GM23248 (cell line): ENCODE measurements around the gene VCPKMT. TPM values are rescaled to one million over a fixed set of nuclear protein-coding genes. Genes with fewer than 3 reads are reported as not detected.

Source experiments
- DNase-seq: peaks from one replicate; pipeline ENCODE4 v3.0.0-alpha.2; 2015
- H2AFZ ChIP-seq: fragments of 200-600 bp; sonication (generic); 2 replicates; pipeline ENCODE4 v1.6.1; 2016; ENCODE audit warnings: antibody characterized with exemption
- H3F3A ChIP-seq: fragments of 200-600 bp; sonication (generic); 2 replicates; pipeline ENCODE4 v1.6.1; 2016; ENCODE audit warnings: mild to moderate bottlenecking, antibody characterized with exemption, mixed run types; ENCODE audit not compliant: insufficient read depth
- H3K27ac ChIP-seq: fragments of 200-600 bp; sonication (generic); 2 replicates; pipeline ENCODE4 v1.5.1; 2016; ENCODE audit warnings: mild to moderate bottlenecking
- H3K27me3 ChIP-seq: fragments of 200-600 bp; sonication (generic); replicated peaks from 2 replicates; pipeline ENCODE4 v1.6.1; 2016; ENCODE audit warnings: mild to moderate bottlenecking; ENCODE audit not compliant: insufficient read depth
- H3K36me3 ChIP-seq: fragments of 200-600 bp; sonication (generic); 2 replicates; pipeline ENCODE4 v1.6.1; 2016; ENCODE audit warnings: low read depth, mild to moderate bottlenecking
- H3K4me1 ChIP-seq: fragments of 200-600 bp; sonication (generic); 2 replicates; pipeline ENCODE4 v1.6.1; 2016; ENCODE audit warnings: mild to moderate bottlenecking; ENCODE audit not compliant: insufficient read depth
- H3K4me2 ChIP-seq: fragments of 200-600 bp; sonication (generic); one replicate; pipeline ENCODE4 v1.6.1; 2016; ENCODE audit warnings: mild to moderate bottlenecking; ENCODE audit not compliant: unreplicated experiment
- H3K4me3 ChIP-seq: fragments of 200-600 bp; sonication (generic); 2 replicates; pipeline ENCODE4 v1.5.1; 2016; ENCODE audit warnings: mild to moderate bottlenecking
- H3K79me2 ChIP-seq: fragments of 200-600 bp; sonication (generic); 2 replicates; pipeline ENCODE4 v1.6.1; 2016; ENCODE audit warnings: mild to moderate bottlenecking; ENCODE audit not compliant: insufficient read depth
- H3K9ac ChIP-seq: fragments of 200-600 bp; sonication (generic); 2 replicates; pipeline ENCODE4 v1.6.1; 2016; ENCODE audit warnings: mild to moderate bottlenecking
- H3K9me2 ChIP-seq: fragments of 200-600 bp; sonication (generic); 2 replicates; pipeline ENCODE4 v1.6.1; 2016; ENCODE audit warnings: mixed run types, mild to moderate bottlenecking, moderate library complexity; ENCODE audit not compliant: insufficient read depth
- H3K9me3 ChIP-seq: fragments of 200-600 bp; sonication (generic); one replicate; pipeline ENCODE4 v1.6.1; 2017; ENCODE audit warnings: low read depth
- H4K20me1 ChIP-seq: fragments of 200-600 bp; sonication (generic); 2 replicates; pipeline ENCODE4 v1.6.0; 2016; ENCODE audit not compliant: insufficient read depth
- EZH2 ChIP-seq: fragments of 200-600 bp; sonication (generic); IDR thresholded peaks from 2 replicates; pipeline ENCODE4 v1.6.1; 2018; ENCODE audit warnings: antibody characterized with exemption, mild to moderate bottlenecking; ENCODE audit not compliant: insufficient read depth, poor library complexity, severe bottlenecking
- EZH2phosphoT487 ChIP-seq: fragments of 200-600 bp; sonication (generic); IDR thresholded peaks from 2 replicates; pipeline ENCODE4 v1.6.1; 2018; ENCODE audit warnings: antibody characterized with exemption, moderate library complexity, mild to moderate bottlenecking, low read depth; ENCODE audit not compliant: insufficient read depth
- WGBS, 2 experiments: methylation state at CpG; one replicate each; pipeline ENCODE4 v1.1.6; 2015 to 2017; ENCODE audit warnings: low lambda C conversion rate in 2 of 2, low coverage in 1 of 2; ENCODE audit errors: missing lambda C conversion rate in 2 of 2; 5-methylcytosine and 5-hydroxymethylcytosine counted together
- in situ Hi-C: fragments of 300-500 bp; cut with MboI; formaldehyde crosslinking; loops from 2 replicates; pipeline ENCODE4 v1.15.0; 2020
- polyA plus RNA-seq: library from polyadenylated mRNA; unstranded; fragments of >200 nt; fragmentation: Nextera tagmentation; extraction: Ambion mirVana; gene quantifications from 2 replicates; pipeline ENCODE4 v1.2.1, GENCODE V29; 2016
- total RNA-seq: library from RNA; depleted of rRNA; stranded (reverse); fragments of >200 nt; shearing (Covaris generic); gene quantifications from 2 replicates; pipeline ENCODE4 v1.2.3, GENCODE V29; 2014

VCPKMT gene
- total and polyA plus RNA-seq, 2 experiments from 2014 or later, result 7.5 to 9.4 TPM

GRCh38 chr14:50127802-50128201 lies 11.4 kb upstream of the VCPKMT start:
- Histone ChIP-seq H3K9me2 (no peaks in the 10 kb centered on the region), H2AFZ (no peak overlapping the region), H3K4me3 (no peak overlapping the region), H3K79me2 (no peaks in the 10 kb centered on the region), H3K4me2 (no peak overlapping the region), H3F3A (no peaks in the 10 kb centered on the region), H3K9ac (no peak overlapping the region), H4K20me1 (no peaks in the 10 kb centered on the region), H3K27ac (no peak overlapping the region), H3K4me1 (no peaks in the 10 kb centered on the region), H3K36me3 (peaks cover 35% of the 10 kb centered on the region), H3K27me3 (no peaks in the 10 kb centered on the region), H3K9me3 (no peaks in the 10 kb centered on the region)
- in situ Hi-C loops, result no loop called here
- WGBS, 2 experiments, result 98 to 99% methylated on average over 2 of the region's 2 CpGs
- TF ChIP-seq EZH2phosphoT487 (no peak), EZH2 (no peak)
- DNase-seq, result no peak

- no peak overlapping the region for H3K4me3 ChIP-seq
- peaks cover 5% of the 10 kb centered on the region; the same call in 1 of the 2 replicates for H3F3A ChIP-seq
- H4K20me1 ChIP-seq, result no peaks in the 10 kb centered on the region
- no peak overlapping the region for H3K27ac ChIP-seq
- 95 to 98% methylated on average over 3 of the region's 3 CpGs for WGBS, 2 experiments
- H3K27me3 ChIP-seq, result no peaks in the 10 kb centered on the region
- H2AFZ ChIP-seq, result no peak overlapping the region
- no peaks in the 10 kb centered on the region for H3K79me2 ChIP-seq
- H3K4me2 ChIP-seq, result no peak overlapping the region
- TF ChIP-seq EZH2 (no peak), EZH2phosphoT487 (no peak)
- no peak overlapping the region for H3K9ac ChIP-seq
- H3K9me2 ChIP-seq, result no peaks in the 10 kb centered on the region
- no peak for DNase-seq
- H3K4me1 ChIP-seq, result no peaks in the 10 kb centered on the region
- H3K36me3 ChIP-seq, result peaks cover 16% of the 10 kb centered on the region; the same call in 1 of the 2 replicates
- no peaks in the 10 kb centered on the region for H3K9me3 ChIP-seq
- in situ Hi-C loops, result no loop called here
Observed at GRCh38 chr14:50123062-50123461, 6.7 kb upstream of the VCPKMT start.

GRCh38 chr14:50122291-50122690 lies 5.9 kb upstream of the VCPKMT start:
- in situ Hi-C loops, result no loop called here

GRCh38 chr14:50121486-50121885 lies 5.1 kb upstream of the VCPKMT start:
- Histone ChIP-seq H3K4me3 (no peak overlapping the region), H3K4me1 (0 out of 2 replicates have a peak, but pooled peaks cover 6% of the 10 kb centered on the region), H3K27me3 (no peaks in the 10 kb centered on the region), H3K9ac (no peak overlapping the region), H3K27ac (no peak overlapping the region), H3K9me2 (no peaks in the 10 kb centered on the region), H3K36me3 (peaks cover 9% of the 10 kb centered on the region; the same call in 1 of the 2 replicates), H3F3A (peaks cover 21% of the 10 kb centered on the region; the same call in 1 of the 2 replicates), H3K79me2 (no peaks in the 10 kb centered on the region), H2AFZ (no peak overlapping the region), H4K20me1 (no peaks in the 10 kb centered on the region), H3K9me3 (no peaks in the 10 kb centered on the region), H3K4me2 (no peak overlapping the region)
- in situ Hi-C loops, result no loop called here
- WGBS, 2 experiments, result 96 to 97% methylated on average over 5 of the region's 5 CpGs
- no peak for DNase-seq
- TF ChIP-seq EZH2, result no peak
- no peak for TF ChIP-seq EZH2phosphoT487

More at GRCh38 chr14:50122291-50122690, 5.9 kb upstream of the VCPKMT start:
- no peak overlapping the region for H2AFZ ChIP-seq
- H3K4me2 ChIP-seq, result no peak overlapping the region
- no peak for DNase-seq
- H3K9me3 ChIP-seq, result no peaks in the 10 kb centered on the region
- no peak overlapping the region for H3K27ac ChIP-seq
- no peaks in the 10 kb centered on the region for H4K20me1 ChIP-seq
- no peaks in the 10 kb centered on the region for H3K9me2 ChIP-seq
- TF ChIP-seq EZH2, result no peak
- no peaks in the 10 kb centered on the region for H3K4me1 ChIP-seq
- H3F3A ChIP-seq, result peaks cover 13% of the 10 kb centered on the region; the same call in 1 of the 2 replicates
- no peak overlapping the region for H3K4me3 ChIP-seq
- H3K36me3 ChIP-seq, result peaks cover 9% of the 10 kb centered on the region; the same call in 1 of the 2 replicates
- no peaks in the 10 kb centered on the region for H3K27me3 ChIP-seq
- no peak overlapping the region for H3K9ac ChIP-seq
- no peaks in the 10 kb centered on the region for H3K79me2 ChIP-seq
- WGBS, 2 experiments, result 88 to 93% methylated on average over 6 of the region's 6 CpGs

GRCh38 chr14:50117456-50117855 lies 1.1 kb upstream of the VCPKMT start:
- Histone ChIP-seq H3K9me2 (no peaks in the 10 kb centered on the region), H3F3A (peaks cover 21% of the 10 kb centered on the region; the same call in 1 of the 2 replicates), H3K9me3 (no peaks in the 10 kb centered on the region), H3K4me2 (peak overlapping the region; percentile 88), H3K27me3 (no peaks in the 10 kb centered on the region), H3K4me3 (no peak overlapping the region), H3K4me1 (peaks cover 21% of the 10 kb centered on the region; the same call in 1 of the 2 replicates), H3K79me2 (peaks cover 37% of the 10 kb centered on the region), H3K9ac (no peak overlapping the region), H3K27ac (peak overlapping the region; percentile 89; the same call in 1 of the 2 replicates), H3K36me3 (peaks cover 19% of the 10 kb centered on the region; the same call in 1 of the 2 replicates), H2AFZ (no peak overlapping the region), H4K20me1 (no peaks in the 10 kb centered on the region)
- in situ Hi-C loops, result no loop called here
- WGBS, 2 experiments, result 94 to 100% methylated on average over 2 of the region's 2 CpGs
- DNase-seq, result no peak
- TF ChIP-seq EZH2phosphoT487 (no peak), EZH2 (no peak)
